Keratinocyte (primary cell): ENCODE data around the gene MS4A6E.

Experiments
- EZH2 ChIP-seq: IDR thresholded peaks from one replicate; pipeline ENCODE4 v1.6.1; 2012; ENCODE audit warnings: inconsistent platforms, mild to moderate bottlenecking, low read length, moderate library complexity
- TF ChIP-seq, protein P1 (sequence below), 3 experiments: IDR thresholded peaks in 1 of 3; conservative IDR thresholded peaks in 1 of 3; optimal IDR thresholded peaks in 1 of 3; 2 replicates in 2 of 3; 3 replicates in 1 of 3; pipeline versions ENCODE3 to v1.5.1; 2011; ENCODE audit warnings: low read length in 3 of 3, mild to moderate bottlenecking in 3 of 3, moderate library complexity in 2 of 3, control low read depth in 1 of 3, inconsistent platforms in 1 of 3; ENCODE audit not compliant: insufficient read depth in 2 of 3; ENCODE audit errors: extremely low read depth in 1 of 3

DNA sequence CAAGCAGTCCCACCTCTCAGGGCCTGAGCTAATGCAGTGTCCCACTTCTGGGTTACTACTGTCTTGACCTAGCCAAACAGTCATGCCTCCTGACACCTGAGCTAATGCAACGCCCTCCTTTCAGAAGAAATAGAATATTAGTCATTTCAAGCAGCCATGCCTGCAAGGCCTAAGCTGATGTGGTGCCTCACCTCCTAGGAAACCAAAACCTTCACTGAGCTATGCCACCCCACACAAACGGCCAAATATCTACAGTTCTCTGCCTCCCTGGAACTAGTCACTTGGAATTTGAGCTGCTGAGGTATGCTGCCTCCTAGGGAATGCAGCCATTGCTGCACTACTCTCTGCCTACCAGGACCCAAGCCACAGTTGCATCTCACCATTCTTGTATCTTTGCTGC lies 8.3 kb upstream of the MS4A6E start:
- TF ChIP-seq, protein P1, sequence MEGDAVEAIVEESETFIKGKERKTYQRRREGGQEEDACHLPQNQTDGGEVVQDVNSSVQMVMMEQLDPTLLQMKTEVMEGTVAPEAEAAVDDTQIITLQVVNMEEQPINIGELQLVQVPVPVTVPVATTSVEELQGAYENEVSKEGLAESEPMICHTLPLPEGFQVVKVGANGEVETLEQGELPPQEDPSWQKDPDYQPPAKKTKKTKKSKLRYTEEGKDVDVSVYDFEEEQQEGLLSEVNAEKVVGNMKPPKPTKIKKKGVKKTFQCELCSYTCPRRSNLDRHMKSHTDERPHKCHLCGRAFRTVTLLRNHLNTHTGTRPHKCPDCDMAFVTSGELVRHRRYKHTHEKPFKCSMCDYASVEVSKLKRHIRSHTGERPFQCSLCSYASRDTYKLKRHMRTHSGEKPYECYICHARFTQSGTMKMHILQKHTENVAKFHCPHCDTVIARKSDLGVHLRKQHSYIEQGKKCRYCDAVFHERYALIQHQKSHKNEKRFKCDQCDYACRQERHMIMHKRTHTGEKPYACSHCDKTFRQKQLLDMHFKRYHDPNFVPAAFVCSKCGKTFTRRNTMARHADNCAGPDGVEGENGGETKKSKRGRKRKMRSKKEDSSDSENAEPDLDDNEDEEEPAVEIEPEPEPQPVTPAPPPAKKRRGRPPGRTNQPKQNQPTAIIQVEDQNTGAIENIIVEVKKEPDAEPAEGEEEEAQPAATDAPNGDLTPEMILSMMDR (optimal IDR thresholded peaks at IDR 0.05 in 1 of 3, IDR thresholded peaks at IDR 0.05 in 1 of 3, conservative IDR thresholded peaks at IDR 0.05 in 1 of 3; ENCODE audit: extremely low read depth in 1 of 3, insufficient read depth in 2 of 3, low read length in 3 of 3) = no peak
- TF ChIP-seq EZH2 = no peak
